HG02610 (cell line): ENCODE results near the gene COL4A3.

Experiments
- ATAC-seq: cut with Tn5 transposase; IDR thresholded peaks from one replicate; pipeline ENCODE4 v1.9.1; 2021; ENCODE audit warnings: mild to moderate bottlenecking, moderate library complexity; ENCODE audit not compliant: unreplicated experiment

COL4A3 gene

GRCh38 chr2:227335713-227336112 is 171.3 kb downstream of the COL4A3 start:
- ATAC-seq = no peak

- no peak for ATAC-seq
Measured at GRCh38 chr2:227337442-227337841, 173.0 kb downstream of the COL4A3 start.

- no peak for ATAC-seq
Measured at GRCh38 chr2:227339098-227339599, 174.7 kb downstream of the COL4A3 start.

GRCh38 chr2:227340106-227340505 is 175.7 kb downstream of the COL4A3 start:
- no peak for ATAC-seq

- ATAC-seq = no peak
Measured at GRCh38 chr2:227341553-227341952, 177.1 kb downstream of the COL4A3 start.

- no peak for ATAC-seq
Measured at GRCh38 chr2:227344231-227344630, 179.8 kb downstream of the COL4A3 start.

GRCh38 chr2:227347117-227347516 is 182.7 kb downstream of the COL4A3 start:
- no peak for ATAC-seq

- ATAC-seq = no peak
Measured at GRCh38 chr2:227348324-227348723, 183.9 kb downstream of the COL4A3 start.

GRCh38 chr2:227349989-227350612 is 185.7 kb downstream of the COL4A3 start:
- no peak for ATAC-seq

GRCh38 chr2:227351639-227352038 is 187.2 kb downstream of the COL4A3 start:
- peak; percentile 97 for ATAC-seq

GRCh38 chr2:227360351-227360750 is 195.9 kb downstream of the COL4A3 start:
- no peak for ATAC-seq

- ATAC-seq = no peak
Measured at GRCh38 chr2:227363756-227364155, 199.3 kb downstream of the COL4A3 start.
